HG03378 (cell line): ENCODE measurements around the gene GABPB2.
A peak's percentile ranks its signal among the peaks of the same experiment; 100 is the strongest.

Source experiments
- ATAC-seq: cut with Tn5 transposase; IDR thresholded peaks from one replicate; pipeline ENCODE4 v1.9.1; 2021; ENCODE audit warnings: mild to moderate bottlenecking, moderate library complexity; ENCODE audit not compliant: unreplicated experiment

GABPB2 gene

DNA sequence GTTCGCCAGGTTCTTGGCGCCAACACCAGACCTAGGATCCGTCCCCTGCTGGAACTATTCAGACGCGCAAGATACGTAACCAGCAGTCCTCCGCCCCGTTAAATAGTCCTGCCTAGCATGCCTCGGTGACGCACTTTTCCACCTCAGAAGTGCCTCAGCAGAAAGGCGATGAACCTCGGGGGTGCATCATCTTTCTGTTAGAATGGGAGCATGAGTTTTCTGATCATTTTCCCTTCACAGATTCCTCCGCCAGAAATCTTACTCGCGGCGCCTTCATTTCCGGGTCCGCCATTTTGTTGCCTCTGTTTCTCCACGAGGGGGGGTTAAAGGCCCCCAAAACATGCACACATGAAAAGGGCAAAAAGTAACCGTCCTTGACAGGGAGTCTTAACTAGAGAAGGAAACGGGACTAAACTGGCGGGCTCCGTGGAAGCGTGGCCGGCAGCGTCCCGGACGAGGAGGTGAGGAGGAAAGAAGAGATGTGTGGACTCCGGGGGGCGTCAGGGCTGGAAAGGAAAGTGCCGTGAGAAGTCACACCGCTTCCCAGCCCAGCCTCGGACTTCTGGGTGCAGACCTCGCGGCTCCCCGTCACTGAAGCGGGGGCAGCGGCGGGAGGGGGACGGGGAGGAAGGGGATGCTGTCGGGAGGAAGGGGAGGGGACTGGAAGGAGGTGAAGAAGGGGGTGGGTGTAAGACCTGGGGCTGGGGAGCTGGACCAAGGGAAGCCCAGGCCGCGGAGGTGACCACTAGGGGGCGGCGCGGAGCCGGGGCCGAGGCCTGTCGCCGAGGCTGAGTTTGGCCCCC is at the start of gene GABPB2:
Gene GABPB2 (plus strand): TSS at position 288 of the 803 bp plus-strand sequence. CDS start 17,429 bp downstream, outside the sequence.
- ATAC-seq, result peak; percentile 61

DNA sequence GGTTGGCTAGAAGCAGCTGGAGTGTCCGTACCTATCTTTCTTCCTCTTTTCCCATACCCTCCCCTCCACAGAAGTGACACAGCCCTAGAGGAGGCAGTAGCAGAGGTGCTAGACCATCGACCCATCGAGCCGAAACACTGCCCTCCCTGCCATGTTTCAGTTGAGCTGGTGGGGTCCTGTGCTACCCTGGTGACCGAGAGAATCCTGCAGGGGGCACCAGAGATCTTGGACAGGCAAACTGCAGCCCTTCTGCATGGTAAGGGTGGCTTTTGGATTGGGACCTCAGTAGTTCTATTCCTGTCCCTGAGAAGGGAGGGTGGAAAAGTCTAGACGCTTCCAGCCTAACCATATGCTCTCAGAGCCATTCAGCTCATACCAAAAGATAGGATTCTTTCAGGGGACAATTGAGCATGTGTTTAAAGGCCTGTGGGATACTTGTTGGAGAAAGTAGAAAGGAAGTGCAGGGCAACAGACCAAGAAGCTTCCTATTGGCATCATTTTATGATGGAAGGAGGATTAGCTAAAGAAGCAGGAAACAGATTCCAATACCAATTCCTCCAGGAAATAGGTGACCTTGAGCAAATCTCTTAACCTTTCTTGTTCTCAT is 45.9 kb upstream of the GABPB2 start:
- ATAC-seq, result no peak

DNA sequence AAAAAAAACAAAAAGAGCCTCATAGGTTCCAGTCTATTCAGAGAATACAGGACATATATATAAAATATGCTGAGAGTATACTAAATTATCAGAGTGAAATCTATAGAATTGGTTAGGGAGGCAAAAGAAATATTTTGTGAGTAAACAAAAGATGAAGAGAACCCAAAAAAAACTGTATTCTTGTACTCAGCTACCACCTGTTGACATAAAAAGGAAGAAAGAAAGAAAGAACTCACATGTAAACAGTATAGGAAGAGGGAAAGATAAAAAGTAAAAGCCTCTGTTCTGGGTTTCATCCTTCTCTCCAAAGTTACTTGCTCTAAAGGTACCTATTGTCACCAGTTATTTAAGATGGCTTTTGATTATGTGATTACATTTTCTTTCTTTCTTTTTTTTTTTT is 44.1 kb upstream of the GABPB2 start:
- ATAC-seq, result no peak

DNA sequence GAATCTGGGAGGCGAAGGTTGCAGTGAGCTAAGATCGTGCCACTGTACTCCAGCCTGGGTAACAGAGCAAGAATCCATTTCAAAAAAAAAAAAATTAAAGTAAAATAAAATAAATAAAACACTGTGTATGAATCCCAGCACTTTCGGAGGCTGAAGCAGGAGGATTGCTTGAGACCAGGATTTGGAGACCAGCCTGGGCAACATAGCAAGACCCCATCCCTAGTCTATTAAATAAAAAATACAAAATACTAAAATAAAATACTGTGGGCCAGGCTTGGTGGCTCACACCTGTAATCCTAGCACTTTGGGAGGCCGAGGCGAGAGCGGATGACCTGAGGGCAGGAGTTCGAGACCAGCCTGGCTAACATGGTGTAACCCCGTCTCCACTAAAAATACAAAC is 38.4 kb upstream of the GABPB2 start:
- ATAC-seq, result no peak

DNA sequence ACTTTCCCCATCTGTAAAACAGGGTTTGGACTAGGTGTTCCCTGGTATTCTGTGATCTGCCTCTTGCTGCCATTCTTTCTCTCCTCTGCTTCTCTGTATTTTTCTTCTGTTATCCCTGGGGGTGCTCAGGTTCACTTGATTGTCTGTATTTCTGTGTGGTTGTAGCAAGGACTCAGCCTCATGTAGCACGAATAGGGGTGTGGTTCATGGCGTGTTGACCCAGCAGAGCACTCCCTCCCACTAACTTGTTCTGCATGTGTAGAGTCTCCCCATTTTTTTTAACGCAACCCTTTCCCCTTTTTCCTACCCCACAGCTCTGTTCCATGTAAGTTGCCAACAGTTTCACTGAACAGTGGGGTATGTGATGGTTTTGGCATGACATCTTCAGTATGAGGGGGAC is 35.4 kb upstream of the GABPB2 start:
- ATAC-seq, result no peak

DNA sequence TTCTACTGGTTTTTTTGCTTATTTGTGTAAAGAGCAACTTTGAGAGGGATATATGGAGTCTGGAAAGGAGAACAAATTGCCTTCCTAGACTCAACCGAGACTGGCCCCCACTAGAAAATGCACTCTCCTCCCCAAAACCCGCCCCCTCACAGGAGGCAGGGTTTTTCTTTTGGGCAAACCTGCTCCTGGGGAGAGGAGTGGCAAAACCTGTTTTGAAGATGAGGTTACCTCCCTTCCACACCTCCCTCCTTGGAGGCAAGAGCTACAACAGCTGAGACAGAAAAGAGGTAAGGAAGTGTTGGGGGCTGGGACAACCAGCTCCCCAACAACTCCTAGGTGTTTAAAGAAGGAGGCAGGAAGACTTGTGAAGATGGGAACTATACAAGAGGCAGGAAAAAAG is 34.2 kb upstream of the GABPB2 start, which contains the start of gene BNIPL:
Gene BNIPL (plus strand): TSS at position 231 of the 400 bp plus-strand sequence. CDS start 140 bp downstream, at position 371.
- ATAC-seq, result no peak

DNA sequence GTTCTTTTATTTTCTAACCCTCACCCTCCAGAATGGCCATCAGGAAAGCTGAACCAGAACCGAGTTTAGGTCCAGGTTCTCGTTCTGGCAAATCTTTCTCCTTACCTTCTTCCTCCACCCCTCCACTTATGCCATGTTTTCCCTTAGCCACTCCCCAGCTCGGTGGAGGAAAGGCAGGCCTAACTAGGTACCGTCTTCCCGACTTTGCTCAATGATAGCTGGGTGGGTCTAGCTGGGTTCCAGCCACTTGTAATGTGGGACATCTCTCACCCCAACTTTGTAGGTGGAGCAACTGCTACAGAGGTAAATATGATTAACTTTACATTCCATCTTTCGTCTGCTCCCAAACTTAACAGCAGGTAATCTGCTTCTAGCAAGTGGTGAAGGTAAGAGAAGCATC is 33.5 kb upstream of the GABPB2 start:
- no peak for ATAC-seq

DNA sequence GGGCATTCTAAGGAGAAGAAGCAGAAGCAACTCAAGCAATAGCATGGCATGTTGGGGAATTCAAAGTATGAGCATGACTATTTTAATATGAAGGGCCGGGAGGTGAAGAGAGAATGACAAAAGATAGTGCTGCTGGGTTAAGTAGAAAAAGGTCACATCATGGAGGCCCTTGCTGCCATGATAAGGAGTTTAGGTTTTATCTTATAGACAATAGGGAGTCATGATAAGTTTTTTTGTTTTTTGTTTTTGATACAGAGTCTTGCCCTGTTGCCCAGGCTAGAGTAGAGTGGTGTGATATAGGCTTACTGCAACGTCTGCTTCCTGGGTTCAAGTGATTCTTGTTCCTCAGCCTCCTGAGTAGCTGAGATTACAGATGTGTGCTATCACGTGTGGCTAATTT is 31.0 kb upstream of the GABPB2 start:
- ATAC-seq, result no peak

DNA sequence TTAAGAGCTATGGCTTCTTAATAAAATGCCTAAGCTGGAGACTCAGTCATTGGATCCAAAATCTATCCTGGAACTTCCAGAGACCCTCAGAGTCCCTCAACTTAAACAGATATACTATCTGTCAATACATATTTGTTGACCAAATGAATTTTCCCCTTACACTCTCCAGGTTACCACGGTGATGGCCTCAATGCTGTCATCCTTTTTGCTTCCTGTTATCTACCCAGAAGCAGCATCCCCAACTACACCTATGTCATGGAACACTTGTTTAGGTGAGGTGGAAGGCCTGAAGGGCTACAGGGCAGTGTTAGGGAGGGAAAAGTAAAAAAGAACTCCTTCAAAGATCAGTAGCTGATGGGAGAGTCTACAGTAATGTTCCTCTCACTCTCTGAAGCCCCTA is 27.4 kb upstream of the GABPB2 start:
- no peak for ATAC-seq

DNA sequence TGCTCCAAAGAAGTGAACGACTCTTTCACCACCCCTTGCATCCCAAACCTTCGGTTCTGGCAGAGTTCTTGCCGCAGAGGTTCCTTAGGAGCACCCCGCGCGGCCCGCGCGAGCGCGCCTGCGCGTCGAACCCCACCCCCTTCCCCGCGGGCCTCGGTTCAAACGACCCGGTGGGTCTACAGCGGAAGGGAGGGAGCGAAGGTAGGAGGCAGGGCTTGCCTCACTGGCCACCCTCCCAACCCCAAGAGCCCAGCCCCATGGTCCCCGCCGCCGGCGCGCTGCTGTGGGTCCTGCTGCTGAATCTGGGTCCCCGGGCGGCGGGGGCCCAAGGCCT is 23.0 kb upstream of the GABPB2 start, which contains the start of gene C1orf56:
Gene C1orf56 (plus strand): TSS at position 161 of the 334 bp plus-strand sequence. CDS start 97 bp downstream, at position 258.
- peak; percentile 26 for ATAC-seq

DNA sequence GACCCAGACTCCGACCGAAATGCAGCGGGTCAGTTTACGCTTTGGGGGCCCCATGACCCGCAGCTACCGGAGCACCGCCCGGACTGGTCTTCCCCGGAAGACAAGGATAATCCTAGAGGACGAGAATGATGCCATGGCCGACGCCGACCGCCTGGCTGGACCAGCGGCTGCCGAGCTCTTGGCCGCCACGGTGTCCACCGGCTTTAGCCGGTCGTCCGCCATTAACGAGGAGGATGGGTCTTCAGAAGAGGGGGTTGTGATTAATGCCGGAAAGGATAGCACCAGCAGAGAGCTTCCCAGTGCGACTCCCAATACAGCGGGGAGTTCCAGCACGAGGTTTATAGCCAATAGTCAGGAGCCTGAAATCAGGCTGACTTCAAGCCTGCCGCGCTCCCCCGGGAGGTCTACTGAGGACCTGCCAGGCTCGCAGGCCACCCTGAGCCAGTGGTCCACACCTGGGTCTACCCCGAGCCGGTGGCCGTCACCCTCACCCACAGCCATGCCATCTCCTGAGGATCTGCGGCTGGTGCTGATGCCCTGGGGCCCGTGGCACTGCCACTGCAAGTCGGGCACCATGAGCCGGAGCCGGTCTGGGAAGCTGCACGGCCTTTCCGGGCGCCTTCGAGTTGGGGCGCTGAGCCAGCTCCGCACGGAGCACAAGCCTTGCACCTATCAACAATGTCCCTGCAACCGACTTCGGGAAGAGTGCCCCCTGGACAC is 22.5 kb upstream of the GABPB2 start:
- peak; percentile 53 for ATAC-seq

DNA sequence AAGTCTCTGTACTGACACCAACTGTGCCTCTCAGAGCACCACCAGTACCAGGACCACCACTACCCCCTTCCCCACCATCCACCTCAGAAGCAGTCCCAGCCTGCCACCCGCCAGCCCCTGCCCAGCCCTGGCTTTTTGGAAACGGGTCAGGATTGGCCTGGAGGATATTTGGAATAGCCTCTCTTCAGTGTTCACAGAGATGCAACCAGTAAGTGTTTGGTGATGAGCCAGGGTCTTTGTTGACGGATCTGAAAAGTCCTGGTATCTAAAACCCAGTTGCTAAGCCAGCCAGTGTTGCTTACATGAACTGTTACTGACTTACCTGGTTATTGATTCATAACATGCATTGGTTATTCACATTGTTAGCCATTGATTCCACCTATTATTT is 21.9 kb upstream of the GABPB2 start:
- no peak for ATAC-seq

DNA sequence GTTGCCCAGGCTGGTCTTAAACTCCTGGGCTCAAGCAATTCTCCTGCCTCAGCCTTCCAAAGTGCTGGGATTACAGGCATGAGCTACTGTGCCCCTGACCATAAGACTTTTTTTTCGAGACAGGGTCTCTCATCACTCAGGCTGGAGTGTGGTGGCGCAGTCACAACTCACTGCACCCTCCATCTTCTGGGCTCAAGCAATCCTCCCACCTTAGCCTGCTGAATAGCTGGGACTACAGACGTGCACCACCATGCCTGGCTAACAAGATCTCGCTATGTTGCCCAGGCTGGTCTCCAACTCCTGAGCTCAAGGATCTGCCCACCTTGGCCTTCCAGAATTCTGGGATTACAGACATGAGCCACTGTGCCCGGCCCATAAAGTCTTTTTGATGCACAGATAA is 21.1 kb upstream of the GABPB2 start:
- no peak for ATAC-seq

DNA sequence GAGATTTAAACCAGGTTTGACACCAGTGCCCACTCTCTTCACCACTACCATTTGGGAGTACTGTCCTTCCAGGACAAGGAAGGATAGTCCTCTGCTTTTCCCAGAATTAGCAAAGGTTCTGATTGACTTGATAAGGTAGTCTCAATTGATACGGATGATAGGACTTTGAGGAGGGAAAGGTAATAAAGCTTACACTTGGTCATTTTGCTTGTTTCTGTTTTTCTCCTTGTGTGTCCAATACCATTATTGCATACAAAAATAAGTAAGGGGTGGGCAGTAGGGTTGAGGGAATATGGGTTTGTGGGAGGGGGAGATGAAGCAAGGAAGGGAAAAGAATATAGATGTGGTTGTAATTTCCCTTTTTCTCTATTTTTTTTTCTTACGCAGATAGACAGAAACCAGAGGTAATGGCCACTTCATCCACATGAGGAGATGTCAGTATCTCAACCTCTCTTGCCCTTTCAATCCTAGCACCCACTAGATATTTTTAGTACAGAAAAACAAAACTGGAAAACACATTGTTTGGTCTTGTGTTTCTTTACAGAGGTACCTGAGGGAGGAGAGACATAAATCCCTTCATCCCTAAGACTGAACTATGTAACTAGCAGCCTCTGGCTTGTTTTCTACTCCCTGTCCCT is 20.4 kb upstream of the GABPB2 start:
- ATAC-seq, result no peak

DNA sequence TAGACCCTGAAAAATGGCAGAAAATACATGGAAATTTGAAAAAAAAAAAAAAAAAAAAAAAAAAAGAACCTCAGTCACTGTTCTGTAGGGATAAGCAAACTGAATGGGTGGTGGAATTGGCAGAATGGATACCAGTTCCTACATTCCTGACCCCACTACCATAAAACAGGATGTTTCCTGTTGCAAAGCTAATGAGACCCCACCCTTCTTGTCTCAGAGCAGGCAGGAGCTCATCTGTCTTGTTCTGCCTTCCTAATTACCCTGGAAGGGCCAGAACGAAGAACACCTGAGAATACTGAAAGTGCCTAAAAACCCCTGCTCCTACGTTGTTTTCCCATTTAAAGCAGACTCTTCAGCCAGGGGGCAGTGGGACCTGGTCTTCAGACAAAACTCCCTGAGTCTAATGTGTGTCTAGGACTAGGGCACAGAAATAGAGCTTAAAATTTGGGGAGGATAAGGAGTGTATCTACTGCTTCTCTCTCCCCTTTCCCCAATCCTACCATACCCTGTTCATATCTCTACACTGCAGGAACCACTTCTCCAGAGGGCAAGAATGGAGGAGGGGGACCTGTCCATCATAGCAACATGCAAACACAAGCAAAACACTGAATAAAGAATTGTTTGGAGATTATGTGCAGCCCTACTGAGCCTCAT is 19.1 kb upstream of the GABPB2 start:
- no peak for ATAC-seq

DNA sequence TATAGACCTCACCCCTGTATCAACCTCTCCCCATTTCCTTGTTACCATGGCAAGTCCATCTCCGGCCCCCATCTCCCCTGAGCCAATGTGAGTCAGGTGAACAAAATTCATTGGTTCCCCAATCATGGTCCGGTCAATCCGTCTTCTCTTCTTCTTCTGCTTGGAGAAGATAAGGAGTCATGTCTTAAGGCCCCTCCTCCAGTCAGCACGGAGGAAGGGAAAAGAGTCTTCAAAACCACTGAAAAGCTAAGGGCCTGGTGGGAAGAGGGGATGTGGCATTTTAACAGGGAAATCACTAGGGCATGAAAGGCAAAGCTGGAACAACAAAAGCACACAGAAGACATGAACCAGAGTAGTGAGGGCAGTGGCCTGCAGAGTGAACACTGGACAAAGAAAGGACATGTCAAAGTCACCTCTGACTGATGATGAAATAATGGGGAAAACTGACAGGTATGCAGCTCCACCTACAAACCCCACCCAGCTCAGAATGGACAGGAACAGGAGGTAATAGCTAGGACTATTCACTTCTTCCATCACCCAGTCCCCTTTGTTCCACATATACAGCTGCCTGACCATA is 15.5 kb upstream of the GABPB2 start:
- ATAC-seq, result no peak

DNA sequence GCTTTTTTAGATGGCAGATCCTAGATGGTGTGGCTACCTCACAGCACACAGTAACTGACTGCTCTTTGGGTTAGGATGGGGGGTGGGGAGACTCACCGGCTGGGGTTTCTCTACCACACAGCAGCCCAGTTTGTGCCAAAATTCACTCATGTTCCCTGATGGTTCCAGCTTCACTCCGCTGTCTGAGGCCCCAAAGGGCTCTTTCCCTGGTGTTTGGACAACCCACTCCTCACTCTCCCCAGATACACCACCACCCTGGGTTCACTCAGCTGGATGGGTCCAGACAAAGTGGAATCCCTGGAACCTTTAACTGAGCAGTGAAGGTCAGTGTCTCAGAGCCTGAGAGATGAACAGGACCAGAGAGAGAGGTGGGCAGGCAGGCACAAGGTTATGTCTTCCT is 15.0 kb upstream of the GABPB2 start:
- ATAC-seq, result no peak

DNA sequence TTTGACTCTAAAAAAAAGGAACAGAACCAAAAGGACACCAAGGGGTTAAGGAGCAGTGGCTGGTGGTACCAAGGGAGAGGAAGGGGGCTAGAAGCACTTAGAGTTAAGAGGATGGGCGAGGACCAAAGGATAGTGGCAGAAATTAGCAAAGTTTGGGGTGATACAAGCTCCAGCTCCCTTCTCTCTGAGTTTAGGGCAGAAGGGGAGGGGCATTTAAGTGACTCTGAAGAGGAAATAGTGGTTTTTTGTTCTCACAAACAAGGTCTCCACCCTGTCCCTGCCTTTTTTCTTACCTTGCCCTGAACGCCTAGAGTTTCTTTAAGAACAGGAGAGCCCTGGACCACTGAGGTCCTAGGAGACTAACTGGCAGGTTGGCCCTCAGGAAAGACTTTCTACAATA is 14.4 kb upstream of the GABPB2 start:
- ATAC-seq, result no peak

DNA sequence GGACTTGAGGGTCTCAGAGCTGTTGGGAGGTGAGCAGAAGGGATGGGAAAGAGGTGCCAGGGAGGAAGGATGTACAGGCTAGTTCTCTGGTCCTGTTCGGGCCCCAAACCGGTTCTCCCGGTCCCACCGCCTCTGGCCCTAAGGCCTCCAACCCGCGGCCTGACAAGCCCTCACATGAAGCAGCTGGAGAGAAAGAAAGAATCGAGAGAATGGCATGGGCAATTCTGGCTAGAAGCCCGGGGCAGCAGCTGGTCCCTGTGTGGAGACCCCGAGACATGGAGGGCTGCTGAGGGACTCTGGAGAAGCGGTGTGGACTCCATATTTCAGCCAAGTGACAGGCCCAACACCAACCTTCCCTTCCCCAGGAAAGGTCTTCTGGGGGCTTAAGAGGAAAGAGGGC is 11.9 kb upstream of the GABPB2 start:
- no peak for ATAC-seq
